Epithelial cell of esophagus (primary cell): ENCODE measurements around the gene DHX35.

ENCODE experiments used
- DNase-seq: peaks from one replicate; pipeline ENCODE4 v3.0.0; 2010; ENCODE audit warnings: low read depth
- H3K4me3 ChIP-seq: 2 replicates; pipeline ENCODE4 v1.5.1; 2011; ENCODE audit warnings: mild to moderate bottlenecking, low read length, control low read depth
- TF ChIP-seq, protein P1 (sequence below): IDR thresholded peaks from 2 replicates; pipeline ENCODE4 v1.5.1; 2011; ENCODE audit warnings: low read depth, mild to moderate bottlenecking, low read length, control low read depth, inconsistent platforms; ENCODE audit not compliant: insufficient read depth; ENCODE audit errors: missing control alignments

The DHX35 gene

DNA sequence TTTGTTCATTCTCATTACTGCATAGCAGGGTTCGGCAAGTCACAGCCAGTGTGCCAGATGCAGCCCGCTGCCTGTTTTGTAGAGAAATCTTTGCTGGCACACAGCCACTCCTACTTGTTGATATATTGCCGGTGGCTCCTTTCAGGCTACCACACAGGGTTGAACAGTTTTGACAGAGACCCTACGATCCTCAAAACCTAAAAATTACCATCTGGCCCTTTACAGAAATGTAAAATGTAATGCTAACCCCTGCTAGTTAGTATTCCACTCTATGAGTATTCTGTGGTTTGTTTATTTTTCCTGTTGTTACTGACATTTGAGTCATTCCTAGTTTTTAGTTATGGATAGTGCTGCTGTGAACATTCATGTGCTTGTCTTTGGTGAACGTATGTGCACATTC lies 11.5 kb downstream of the DHX35 start:
- peak; percentile 45 for DNase-seq
- TF ChIP-seq, protein P1, sequence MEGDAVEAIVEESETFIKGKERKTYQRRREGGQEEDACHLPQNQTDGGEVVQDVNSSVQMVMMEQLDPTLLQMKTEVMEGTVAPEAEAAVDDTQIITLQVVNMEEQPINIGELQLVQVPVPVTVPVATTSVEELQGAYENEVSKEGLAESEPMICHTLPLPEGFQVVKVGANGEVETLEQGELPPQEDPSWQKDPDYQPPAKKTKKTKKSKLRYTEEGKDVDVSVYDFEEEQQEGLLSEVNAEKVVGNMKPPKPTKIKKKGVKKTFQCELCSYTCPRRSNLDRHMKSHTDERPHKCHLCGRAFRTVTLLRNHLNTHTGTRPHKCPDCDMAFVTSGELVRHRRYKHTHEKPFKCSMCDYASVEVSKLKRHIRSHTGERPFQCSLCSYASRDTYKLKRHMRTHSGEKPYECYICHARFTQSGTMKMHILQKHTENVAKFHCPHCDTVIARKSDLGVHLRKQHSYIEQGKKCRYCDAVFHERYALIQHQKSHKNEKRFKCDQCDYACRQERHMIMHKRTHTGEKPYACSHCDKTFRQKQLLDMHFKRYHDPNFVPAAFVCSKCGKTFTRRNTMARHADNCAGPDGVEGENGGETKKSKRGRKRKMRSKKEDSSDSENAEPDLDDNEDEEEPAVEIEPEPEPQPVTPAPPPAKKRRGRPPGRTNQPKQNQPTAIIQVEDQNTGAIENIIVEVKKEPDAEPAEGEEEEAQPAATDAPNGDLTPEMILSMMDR: no peak
- no peak overlapping the region for H3K4me3 ChIP-seq

DNA sequence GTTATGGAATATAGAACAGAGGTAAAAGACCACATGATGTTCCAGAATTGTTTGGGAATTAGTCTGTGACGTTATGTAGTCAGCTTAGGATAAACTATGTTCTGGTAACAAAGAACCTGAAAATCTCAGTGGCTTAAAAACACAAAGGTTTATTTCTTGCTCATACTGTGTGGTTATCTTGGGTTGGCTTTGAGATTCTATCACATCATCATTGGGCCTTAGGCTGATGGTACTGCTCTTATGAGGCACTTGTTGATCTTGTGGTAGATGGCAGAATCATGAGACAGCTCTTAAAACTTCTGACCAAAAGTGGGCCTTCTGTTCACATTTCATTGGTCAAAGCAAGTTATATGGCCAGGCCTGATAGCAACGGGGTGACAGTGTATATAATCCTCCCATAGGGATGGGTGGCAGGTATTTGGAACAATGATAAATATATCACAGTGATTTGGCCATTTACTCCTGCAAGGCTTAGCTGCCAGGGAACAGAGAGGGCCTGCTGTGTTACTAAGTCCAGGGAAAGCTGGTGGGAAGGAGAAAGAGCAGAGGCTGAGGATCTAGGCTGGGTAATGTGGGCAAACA lies 13.5 kb downstream of the DHX35 start:
- TF ChIP-seq, protein P1: no peak
- no peak for DNase-seq
- H3K4me3 ChIP-seq: no peak overlapping the region

DNA sequence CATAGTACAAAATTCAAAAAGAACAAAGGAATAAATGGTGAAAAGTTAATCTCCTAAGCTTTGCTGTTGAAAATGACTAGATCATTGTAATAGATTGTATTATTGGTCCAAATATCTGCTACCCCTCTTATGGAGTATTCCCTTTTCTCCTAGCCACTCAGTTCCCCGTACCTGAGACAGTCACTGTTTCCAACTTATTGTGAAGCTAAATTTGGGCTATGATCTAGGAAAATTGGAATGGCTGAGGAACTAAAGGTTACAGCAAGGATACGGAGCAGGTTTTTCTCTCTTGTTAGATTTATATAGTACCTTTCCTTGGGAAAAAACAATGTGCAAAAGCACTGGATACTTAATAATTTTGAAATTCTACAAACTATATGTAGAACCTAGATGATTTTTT lies 17.3 kb downstream of the DHX35 start:
- no peak for DNase-seq
- no peak overlapping the region for H3K4me3 ChIP-seq
- TF ChIP-seq, protein P1: no peak

DNA sequence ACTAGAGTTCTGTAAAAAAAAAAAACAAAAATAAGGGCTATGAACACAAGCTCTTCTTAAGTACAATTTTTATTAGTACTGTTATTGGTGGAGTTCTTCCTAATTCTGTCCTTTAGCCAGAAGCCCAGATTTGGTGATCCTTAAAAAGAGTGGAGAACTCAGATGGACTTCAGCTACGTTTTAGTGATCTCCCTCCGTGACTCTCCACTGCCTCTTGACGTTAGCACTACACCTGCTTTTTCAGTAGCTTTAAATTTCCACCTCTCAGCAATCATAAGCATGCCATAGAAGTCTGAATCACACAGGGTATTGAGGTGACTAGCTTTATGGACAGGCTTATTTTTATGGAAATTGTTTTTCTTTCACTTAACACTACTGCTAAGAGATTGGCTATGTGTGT lies 17.7 kb downstream of the DHX35 start:
- TF ChIP-seq, protein P1: no peak
- no peak for DNase-seq
- H3K4me3 ChIP-seq: no peak overlapping the region

DNA sequence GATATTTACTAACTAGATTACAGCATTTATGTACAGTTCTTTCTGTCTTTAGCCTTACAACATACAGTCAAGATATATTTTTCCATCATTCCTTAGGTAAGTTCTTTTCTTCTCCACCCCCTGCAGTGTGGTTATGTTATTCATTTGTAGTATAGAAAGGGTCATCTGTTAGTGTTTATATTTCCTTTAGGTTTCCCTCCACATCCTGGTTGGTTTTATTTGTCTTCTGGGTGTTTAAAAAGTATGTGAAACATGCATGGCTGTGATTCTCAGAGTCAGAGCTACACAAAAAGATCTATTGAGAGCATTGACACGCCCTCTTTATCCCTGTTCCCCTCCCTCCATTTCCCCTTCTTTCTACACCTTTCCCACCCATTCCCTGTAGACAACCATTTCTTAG lies 20.1 kb downstream of the DHX35 start:
- DNase-seq: no peak
- no peak overlapping the region for H3K4me3 ChIP-seq
- TF ChIP-seq, protein P1: no peak

DNA sequence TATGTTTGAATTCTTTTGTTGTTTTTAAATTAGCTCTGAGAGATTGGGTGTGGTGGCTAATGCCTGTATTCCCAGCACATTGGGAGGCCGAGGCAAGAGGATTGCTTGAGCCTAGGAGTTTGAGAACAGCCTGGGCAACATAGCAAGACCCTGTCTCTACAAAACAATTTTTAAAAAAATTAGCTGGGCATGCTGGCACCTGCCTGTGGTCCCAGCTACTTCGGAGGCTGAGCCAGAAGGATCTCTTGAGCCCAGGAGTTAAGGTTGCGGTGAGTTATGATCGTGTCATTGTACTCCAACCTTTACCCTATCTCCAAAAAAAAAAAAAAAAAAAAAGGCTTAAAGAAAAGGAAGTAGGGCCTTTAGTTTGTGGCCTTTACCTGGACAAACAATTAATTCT lies 22.9 kb downstream of the DHX35 start:
- H3K4me3 ChIP-seq: no peak overlapping the region
- no peak for DNase-seq
- TF ChIP-seq, protein P1: no peak

DNA sequence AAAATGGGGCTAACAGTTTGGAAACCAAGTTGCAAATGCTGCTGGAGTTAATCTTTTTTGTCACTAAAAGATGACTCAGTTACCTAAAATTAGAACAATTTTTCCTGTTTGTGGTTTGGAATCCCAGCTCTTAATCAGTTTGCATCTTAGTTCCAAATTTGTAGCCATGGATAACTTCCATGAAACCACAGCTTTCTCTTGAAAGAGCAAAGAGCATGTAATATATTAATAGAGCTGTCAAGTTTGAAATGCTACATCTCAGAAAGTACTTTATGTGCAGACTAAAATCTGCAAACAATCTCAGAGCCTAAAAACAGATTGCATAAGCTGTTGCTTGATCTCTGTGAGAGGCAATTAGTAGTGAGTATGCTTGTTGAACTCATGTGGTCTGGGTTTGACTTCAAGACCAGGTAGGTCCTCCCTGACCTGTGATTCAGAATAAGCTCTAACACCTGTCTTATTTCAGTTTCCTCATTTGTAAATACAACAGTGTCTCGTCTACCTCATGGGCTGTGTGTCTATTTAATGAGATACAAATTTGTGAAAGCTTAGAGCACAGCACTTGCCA lies 23.5 kb downstream of the DHX35 start:
- TF ChIP-seq, protein P1: no peak
- no peak overlapping the region for H3K4me3 ChIP-seq
- peak; percentile 25 for DNase-seq
